OCI-LY3 (cell line): ENCODE measurements around the gene CREG1.

Experiments used
- H2AFZ ChIP-seq: fragments of 200-600, 300-600 bp; shearing (Covaris generic); 2 replicates; pipeline ENCODE4 v1.6.0; 2014; ENCODE audit warnings: antibody characterized with exemption, low read depth, low read length
- H3K27ac ChIP-seq: fragments of 200-600, 300-600 bp; sonication (generic); 2 replicates; pipeline ENCODE4 v1.5.1; 2014; ENCODE audit warnings: mild to moderate bottlenecking, low read length, moderate library complexity, mixed read lengths
- H3K27me3 ChIP-seq: fragments of 200-600, 300-600 bp; sonication (generic); 2 replicates; pipeline ENCODE4 v1.6.1; 2014; ENCODE audit warnings: low read depth, low read length, mixed read lengths
- H3K36me3 ChIP-seq: fragments of 200-600, 300-600 bp; sonication (generic); replicated peaks from 2 replicates; pipeline ENCODE3; 2014; ENCODE audit warnings: low read depth, low read length, mixed read lengths
- H3K4me1 ChIP-seq: fragments of 300-600, 200-600 bp; sonication (generic); 2 replicates; pipeline ENCODE4 v1.6.1; 2014; ENCODE audit warnings: low read length, mixed read lengths
- H3K4me2 ChIP-seq: fragments of 200-600, 300-600 bp; sonication (generic); 2 replicates; pipeline ENCODE4 v1.6.1; 2014; ENCODE audit warnings: low read length, mixed read lengths
- H3K4me3 ChIP-seq: fragments of 300-600, 200-600 bp; sonication (generic); 2 replicates; pipeline ENCODE4 v1.5.1; 2014; ENCODE audit warnings: antibody characterized with exemption, mild to moderate bottlenecking, low read length, moderate library complexity
- H3K79me2 ChIP-seq: fragments of 300-600, 200-600 bp; shearing (Covaris generic); 2 replicates; pipeline ENCODE4 v1.6.1; 2014; ENCODE audit warnings: mild to moderate bottlenecking, low read length, mixed read lengths
- H3K9ac ChIP-seq: fragments of 300-600, 200-600 bp; shearing (Covaris generic); 2 replicates; pipeline ENCODE4 v1.6.0; 2014; ENCODE audit warnings: mild to moderate bottlenecking, low read length, moderate library complexity
- H3K9me3 ChIP-seq: fragments of 200-600, 300-600 bp; shearing (Covaris generic); 2 replicates; pipeline ENCODE4 v1.6.1; 2014; ENCODE audit warnings: low read length, mixed read lengths; ENCODE audit not compliant: insufficient read depth
- H4K20me1 ChIP-seq: fragments of 200-600, 300-600 bp; sonication (generic); 2 replicates; pipeline ENCODE4 v1.6.1; 2016; ENCODE audit warnings: low read length, mixed read lengths; ENCODE audit not compliant: insufficient read depth
- CTCF ChIP-seq: fragments of 200-600, 300-600 bp; sonication (generic); IDR thresholded peaks from 2 replicates; pipeline ENCODE4 v1.5.1; 2014; ENCODE audit warnings: antibody characterized with exemption, low read length, low read depth
- EZH2phosphoT487 ChIP-seq: fragments of 200-600 bp; shearing (Covaris generic); IDR thresholded peaks from 2 replicates; pipeline ENCODE4 v1.6.1; 2018; ENCODE audit warnings: antibody characterized with exemption, mixed run types, low read depth

Gene CREG1

GRCh38 chr1:167541610-167542009, 12.0 kb downstream of the CREG1 start:
- TF ChIP-seq EZH2phosphoT487 (no peak), CTCF (no peak)
- no peaks in the 10 kb centered on the region for H4K20me1 ChIP-seq
- peaks cover 65% of the 10 kb centered on the region for H3K4me1 ChIP-seq
- H3K4me3 ChIP-seq, result peak overlapping the region; percentile 39
- H3K79me2 ChIP-seq, result no peaks in the 10 kb centered on the region
- no peaks in the 10 kb centered on the region for H3K36me3 ChIP-seq
- no peak overlapping the region for H2AFZ ChIP-seq
- no peaks in the 10 kb centered on the region for H3K27me3 ChIP-seq
- no peaks in the 10 kb centered on the region for H3K9me3 ChIP-seq
- no peak overlapping the region for H3K9ac ChIP-seq
- peak overlapping the region; percentile 62 for H3K4me2 ChIP-seq
- H3K27ac ChIP-seq, result peak overlapping the region; percentile 76

- Histone ChIP-seq H4K20me1 (no peaks in the 10 kb centered on the region), H3K27ac (peak overlapping the region; percentile 76; the same call in 1 of the 2 replicates)
- TF ChIP-seq EZH2phosphoT487, result no peak
- TF ChIP-seq CTCF, result no peak
Observed at GRCh38 chr1:167541003-167541402, 12.6 kb downstream of the CREG1 start.

GRCh38 chr1:167538657-167539056, 14.9 kb downstream of the CREG1 start:
- H3K27me3 ChIP-seq, result peaks cover 18% of the 10 kb centered on the region; the same call in 1 of the 2 replicates
- peak overlapping the region; percentile 38; the same call in 1 of the 2 replicates for H3K4me3 ChIP-seq
- 0 out of 2 replicates have a peak overlapping the region, but pooled peaks have one; percentile 43 for H2AFZ ChIP-seq
- H4K20me1 ChIP-seq, result no peaks in the 10 kb centered on the region
- TF ChIP-seq EZH2phosphoT487, result no peak
- no peak for TF ChIP-seq CTCF
- no peak overlapping the region; the same call in 1 of the 2 replicates for H3K27ac ChIP-seq
- H3K9ac ChIP-seq, result peak overlapping the region; percentile 21; the same call in 1 of the 2 replicates
- no peaks in the 10 kb centered on the region for H3K79me2 ChIP-seq
- no peaks in the 10 kb centered on the region for H3K36me3 ChIP-seq
- no peaks in the 10 kb centered on the region for H3K9me3 ChIP-seq
- H3K4me1 ChIP-seq, result peaks cover 53% of the 10 kb centered on the region
- H3K4me2 ChIP-seq, result peak overlapping the region; percentile 74

More at GRCh38 chr1:167541003-167541402, 12.6 kb downstream of the CREG1 start:
- H3K4me3 ChIP-seq, result no peak overlapping the region
- H3K27me3 ChIP-seq, result 0 out of 2 replicates have a peak, but pooled peaks cover 4% of the 10 kb centered on the region
- H3K36me3 ChIP-seq, result no peaks in the 10 kb centered on the region
- no peak overlapping the region for H3K9ac ChIP-seq
- H3K4me1 ChIP-seq, result peaks cover 65% of the 10 kb centered on the region
- H3K9me3 ChIP-seq, result no peaks in the 10 kb centered on the region
- H2AFZ ChIP-seq, result no peak overlapping the region
- H3K4me2 ChIP-seq, result peak overlapping the region; percentile 62; the same call in 1 of the 2 replicates
- no peaks in the 10 kb centered on the region for H3K79me2 ChIP-seq

GRCh38 chr1:167533851-167534300, 19.7 kb downstream of the CREG1 start:
- Histone ChIP-seq H3K4me2 (peak overlapping the region; percentile 13; the same call in 1 of the 2 replicates), H3K9ac (no peak overlapping the region), H4K20me1 (no peaks in the 10 kb centered on the region), H2AFZ (no peak overlapping the region), H3K27ac (no peak overlapping the region), H3K4me1 (peaks cover 7% of the 10 kb centered on the region), H3K4me3 (no peak overlapping the region), H3K79me2 (no peaks in the 10 kb centered on the region), H3K27me3 (peaks cover 32% of the 10 kb centered on the region), H3K9me3 (no peaks in the 10 kb centered on the region), H3K36me3 (no peaks in the 10 kb centered on the region)
- no peak for TF ChIP-seq EZH2phosphoT487
- TF ChIP-seq CTCF, result peak; percentile 99
